Inflammatory macrophage (primary cell): Measurements from ENCODE around the gene STPG4.
A peak's percentile ranks its signal among the peaks of the same experiment; 100 is the strongest.
"Not testable (repeated sequence)": the region's sequence is repeated elsewhere in the genome, so short reads cannot be mapped to it uniquely, and the experiment has no call there.

ENCODE experiments used
- DNase-seq, 2 donors: peaks; one replicate each; pipeline ENCODE4 v3.0.0-alpha.2; 2020 to 2022
- total RNA-seq, 18 experiments: gene quantifications; one replicate each; lab custom pipeline; 2026; ENCODE audit warnings: mixed read lengths in 6 of 18, inconsistent platforms in 2 of 18; lab: John Stamatoyannopoulos, UW

STPG4 gene
- total RNA-seq = 0 to 0.65 (median 0.19) reads per million in 18 experiments

GRCh38 chr2:47155091-47155876 is at the start of gene STPG4:
Gene STPG4 (minus strand): TSS chr2:47155308. CDS start chr2:47155251, 57 bp downstream.
- no peak for DNase-seq

GRCh38 chr2:47204691-47205090 is 49.6 kb upstream of the STPG4 start:
- DNase-seq = no peak

- no peak for DNase-seq
Measured at GRCh38 chr2:47203995-47204394, 48.9 kb upstream of the STPG4 start.

- DNase-seq = no peak
Measured at GRCh38 chr2:47201224-47201623, 46.1 kb upstream of the STPG4 start.

GRCh38 chr2:47198985-47199451 is 43.9 kb upstream of the STPG4 start:
- DNase-seq = no peak

- no peak for DNase-seq
Measured at GRCh38 chr2:47196499-47196898, 41.4 kb upstream of the STPG4 start.

- DNase-seq = no peak
Measured at GRCh38 chr2:47196046-47196445, 40.9 kb upstream of the STPG4 start.

- DNase-seq = peak in 1 of 2 donors; percentile 14
Measured at GRCh38 chr2:47195148-47195547, 40.0 kb upstream of the STPG4 start.

GRCh38 chr2:47194410-47194809 is 39.3 kb upstream of the STPG4 start:
- DNase-seq = no peak

- DNase-seq = no peak
Measured at GRCh38 chr2:47193607-47194006, 38.5 kb upstream of the STPG4 start.

- DNase-seq = no peak
Measured at GRCh38 chr2:47190188-47190881, 35.2 kb upstream of the STPG4 start.

- DNase-seq = no peak
Measured at GRCh38 chr2:47189635-47190034, 34.5 kb upstream of the STPG4 start.

GRCh38 chr2:47187069-47187468 is 32.0 kb upstream of the STPG4 start:
- no peak for DNase-seq

- no peak for DNase-seq
Measured at GRCh38 chr2:47186351-47186750, 31.2 kb upstream of the STPG4 start.

GRCh38 chr2:47185098-47185497 is 30.0 kb upstream of the STPG4 start:
- not testable (repeated sequence) for DNase-seq

- DNase-seq = no peak
Measured at GRCh38 chr2:47181176-47181575, 26.1 kb upstream of the STPG4 start.

GRCh38 chr2:47180531-47180930 is 25.4 kb upstream of the STPG4 start:
- no peak for DNase-seq

- peak; percentile 22 to 43 for DNase-seq
Measured at GRCh38 chr2:47179388-47179787, 24.3 kb upstream of the STPG4 start.

- no peak for DNase-seq
Measured at GRCh38 chr2:47178341-47178740, 23.2 kb upstream of the STPG4 start.

GRCh38 chr2:47177043-47177565 is 22.0 kb upstream of the STPG4 start:
- DNase-seq = peak; percentile 54 to 65

- peak; percentile 33 to 41 for DNase-seq
Measured at GRCh38 chr2:47174733-47175361, 19.7 kb upstream of the STPG4 start.

GRCh38 chr2:47173986-47174732 is 19.1 kb upstream of the STPG4 start:
- DNase-seq = no peak
